Endometrium (tissue), 2 donors: ENCODE data around the gene WIPF3.
A peak's percentile ranks its signal among the peaks of the same experiment; 100 is the strongest.

ENCODE experiments used
- FAIRE-seq: peaks from 2 replicates; lab custom pipeline; 2012; peaks lifted over from hg19 to GRCh38; lab: Jason Lieb, UNC
- donor health status: control.
- donor health status: control.

Gene WIPF3

DNA sequence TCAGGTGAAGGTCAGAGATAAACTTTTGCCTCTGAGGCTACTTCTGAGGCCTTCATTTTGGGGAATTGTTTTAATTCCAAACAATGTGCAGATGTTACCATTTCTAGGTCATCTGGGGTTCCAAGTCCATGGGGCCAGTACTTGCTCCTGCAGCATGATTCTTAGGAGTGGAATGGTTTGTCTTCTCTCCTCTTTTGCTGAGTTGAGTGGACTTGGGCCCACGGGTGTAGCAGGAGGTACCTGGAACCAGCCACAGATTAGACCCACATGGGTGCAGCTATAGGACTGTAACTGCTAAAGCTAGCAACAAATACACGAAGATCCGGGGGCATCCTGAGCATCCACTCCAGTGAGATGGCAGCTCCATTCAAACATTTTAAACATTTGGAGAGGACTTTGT lies 41.6 kb downstream of the WIPF3 start:
- no peak for FAIRE-seq

DNA sequence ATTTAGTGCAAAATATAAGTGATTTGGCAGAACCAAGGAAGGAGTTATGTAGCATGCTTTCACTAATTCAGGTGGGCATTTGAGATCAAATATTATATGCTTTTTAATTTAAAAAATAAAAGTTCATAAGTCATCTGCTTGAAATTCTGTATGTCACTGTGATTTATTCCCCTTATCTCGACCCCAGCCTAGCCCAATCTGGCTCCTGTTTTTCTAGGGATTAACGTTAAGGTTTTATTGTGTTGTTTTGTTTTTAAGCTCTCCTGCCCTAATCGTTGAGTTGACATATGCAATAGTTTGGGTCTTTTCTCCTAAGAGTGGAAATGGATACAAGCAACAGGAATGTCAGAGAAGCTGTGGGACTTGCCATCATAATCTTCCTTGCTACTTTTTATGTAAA lies 42.6 kb downstream of the WIPF3 start:
- FAIRE-seq: no peak

GRCh38 chr7:29851487-29851886 lies 45.2 kb downstream of the WIPF3 start:
- FAIRE-seq: no peak

- no peak for FAIRE-seq
Measured at GRCh38 chr7:29852457-29852856, 46.1 kb downstream of the WIPF3 start.

GRCh38 chr7:29853072-29853471 lies 46.8 kb downstream of the WIPF3 start:
- FAIRE-seq: no peak

- no peak for FAIRE-seq
Measured at GRCh38 chr7:29853789-29854188, 47.5 kb downstream of the WIPF3 start.

DNA sequence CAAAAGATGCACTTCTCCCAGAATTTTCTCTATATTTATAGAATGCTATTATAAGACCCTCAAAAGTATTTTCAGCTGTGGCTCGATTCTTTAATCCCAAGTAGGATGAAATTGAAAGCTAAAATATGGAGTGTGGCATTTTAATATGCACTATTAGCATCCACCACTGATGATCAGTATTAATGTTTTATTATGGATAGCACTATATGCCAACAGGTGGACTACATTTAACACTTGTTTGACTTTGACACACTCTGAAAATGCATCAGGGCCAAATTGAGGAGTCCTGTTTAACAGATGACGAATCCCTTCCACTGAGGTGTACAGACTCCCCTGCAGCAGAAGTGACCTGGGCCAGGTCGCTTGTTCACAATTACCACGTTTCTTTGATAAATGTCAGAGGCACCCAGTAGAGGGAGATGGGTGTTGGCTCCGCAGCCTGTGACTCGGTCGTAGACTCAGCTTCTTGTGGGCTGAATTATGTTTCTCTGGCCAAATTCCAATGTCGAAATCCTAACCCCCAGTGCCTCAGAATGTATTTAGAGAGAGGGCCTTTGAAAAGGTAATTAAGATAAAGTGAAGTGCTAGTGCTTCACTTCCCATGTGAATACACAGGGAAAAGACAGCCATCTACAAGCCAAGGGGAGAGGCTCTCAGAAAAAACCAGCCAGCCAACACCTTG lies 48.1 kb downstream of the WIPF3 start:
- FAIRE-seq: no peak

DNA sequence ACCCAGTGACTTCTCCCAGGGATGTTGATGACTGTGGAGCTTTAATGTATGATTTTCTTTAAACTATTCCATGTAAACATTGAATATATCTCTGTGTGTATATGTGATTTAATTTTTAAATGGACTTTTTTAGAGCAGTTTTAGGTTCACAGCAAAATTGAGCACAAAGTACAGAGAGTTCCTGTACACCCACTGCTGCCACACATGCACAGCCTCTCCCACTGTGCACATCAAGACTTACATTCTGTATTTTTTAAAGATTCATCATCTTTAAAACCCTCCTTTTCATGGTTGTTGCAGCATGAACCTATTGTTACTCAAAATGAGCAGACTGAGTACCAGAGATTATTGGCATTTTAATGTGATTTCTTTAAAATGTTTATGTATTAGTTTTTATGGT lies 51.3 kb downstream of the WIPF3 start:
- no peak for FAIRE-seq

- no peak for FAIRE-seq
Measured at GRCh38 chr7:29858191-29858951, 52.1 kb downstream of the WIPF3 start.

- no peak for FAIRE-seq
Measured at GRCh38 chr7:29859104-29859503, 52.8 kb downstream of the WIPF3 start.

DNA sequence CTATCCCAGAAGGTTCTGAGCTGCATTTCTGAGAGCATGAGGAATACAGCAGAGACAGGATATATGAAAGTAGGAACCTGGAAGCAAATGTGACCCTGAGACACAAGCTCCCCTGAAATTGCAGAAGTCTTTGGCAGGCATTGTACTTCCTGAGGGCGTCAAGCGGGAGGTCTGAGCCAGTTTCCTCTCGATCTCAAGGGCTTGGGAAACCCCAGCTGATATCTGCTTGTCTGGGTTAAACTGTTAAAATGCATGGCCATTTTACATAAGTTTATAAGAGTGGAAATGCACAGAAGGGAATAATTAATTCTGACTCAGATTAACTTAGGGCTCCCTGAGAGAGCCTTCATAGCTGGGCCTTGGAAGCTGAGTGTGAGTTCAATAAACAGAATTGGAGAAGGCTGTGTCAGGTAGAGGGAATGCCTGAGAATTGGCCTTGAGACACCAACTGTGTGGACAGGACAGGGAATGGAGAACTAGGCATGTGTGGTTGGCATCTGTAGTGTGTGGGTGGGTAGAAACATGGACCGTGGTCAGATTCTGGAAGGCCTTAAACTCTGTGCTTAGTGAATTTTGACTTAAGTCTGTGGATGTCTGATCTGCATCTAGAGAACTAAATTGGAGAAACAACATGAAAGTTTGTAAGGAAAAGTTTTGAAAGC lies 53.3 kb downstream of the WIPF3 start:
- FAIRE-seq: no peak

- no peak for FAIRE-seq
Measured at GRCh38 chr7:29860186-29860585, 53.9 kb downstream of the WIPF3 start.

DNA sequence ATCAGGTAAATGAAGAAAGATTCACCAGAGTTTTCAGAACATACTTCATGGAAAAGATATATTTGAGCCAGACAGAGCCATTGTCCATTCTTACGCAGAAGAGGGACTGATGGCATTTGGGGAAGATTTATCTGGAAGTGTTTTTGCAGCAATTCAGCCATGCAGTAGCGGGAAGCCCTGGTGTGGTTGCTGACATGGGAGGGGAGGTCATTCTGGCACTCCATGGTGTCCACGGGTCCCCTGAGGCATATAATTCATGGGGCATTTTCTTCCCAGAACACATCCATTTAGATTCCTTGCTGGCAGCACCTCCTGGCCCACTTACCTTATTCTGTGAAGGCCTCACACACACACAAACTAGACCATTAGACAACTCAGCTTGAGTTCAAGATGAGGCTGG lies 55.6 kb downstream of the WIPF3 start:
- no peak for FAIRE-seq

- FAIRE-seq: no peak
Measured at GRCh38 chr7:29864656-29865055, 58.3 kb downstream of the WIPF3 start.

DNA sequence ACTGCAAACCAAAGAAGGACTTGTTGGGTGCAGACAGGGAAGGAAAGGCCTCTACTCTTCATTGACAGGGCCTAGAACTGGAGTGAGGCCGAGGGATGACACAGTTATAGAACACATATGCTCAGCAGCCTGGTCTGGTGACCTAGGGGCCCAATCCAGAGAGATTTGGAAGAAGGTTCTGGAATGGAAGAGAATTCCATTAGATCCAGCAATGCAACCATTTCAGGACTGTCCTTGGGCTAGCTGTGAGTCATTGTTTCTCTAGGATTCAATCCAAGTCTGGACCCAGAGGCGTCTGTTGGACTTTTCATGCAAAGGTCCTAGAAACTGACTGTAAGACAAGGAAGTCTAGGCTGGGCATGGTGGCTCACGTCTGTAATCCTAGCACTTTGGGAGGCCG lies 59.2 kb downstream of the WIPF3 start:
- no peak for FAIRE-seq

DNA sequence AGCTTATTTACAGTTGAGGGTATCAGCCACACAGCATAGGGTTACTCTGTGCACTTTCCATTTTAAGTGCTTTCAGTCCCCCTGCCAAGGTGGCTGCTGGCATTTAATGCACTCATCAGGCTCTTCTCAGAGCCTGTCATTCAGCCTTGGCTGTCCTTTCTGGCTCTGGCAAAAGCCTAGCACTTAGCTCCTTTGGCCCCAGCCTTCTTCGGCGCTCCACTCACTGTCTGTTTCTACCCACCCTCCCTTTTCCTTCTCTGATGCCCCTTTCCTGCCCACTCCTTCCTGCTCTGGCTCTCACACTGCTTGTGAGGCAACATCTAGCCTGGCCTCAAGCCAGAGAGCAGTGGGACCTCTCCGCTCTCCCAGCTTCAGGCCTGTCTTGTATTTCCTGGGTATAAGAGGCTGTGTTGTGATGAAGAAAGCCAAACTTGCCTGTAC lies 60.2 kb downstream of the WIPF3 start:
- FAIRE-seq: no peak

DNA sequence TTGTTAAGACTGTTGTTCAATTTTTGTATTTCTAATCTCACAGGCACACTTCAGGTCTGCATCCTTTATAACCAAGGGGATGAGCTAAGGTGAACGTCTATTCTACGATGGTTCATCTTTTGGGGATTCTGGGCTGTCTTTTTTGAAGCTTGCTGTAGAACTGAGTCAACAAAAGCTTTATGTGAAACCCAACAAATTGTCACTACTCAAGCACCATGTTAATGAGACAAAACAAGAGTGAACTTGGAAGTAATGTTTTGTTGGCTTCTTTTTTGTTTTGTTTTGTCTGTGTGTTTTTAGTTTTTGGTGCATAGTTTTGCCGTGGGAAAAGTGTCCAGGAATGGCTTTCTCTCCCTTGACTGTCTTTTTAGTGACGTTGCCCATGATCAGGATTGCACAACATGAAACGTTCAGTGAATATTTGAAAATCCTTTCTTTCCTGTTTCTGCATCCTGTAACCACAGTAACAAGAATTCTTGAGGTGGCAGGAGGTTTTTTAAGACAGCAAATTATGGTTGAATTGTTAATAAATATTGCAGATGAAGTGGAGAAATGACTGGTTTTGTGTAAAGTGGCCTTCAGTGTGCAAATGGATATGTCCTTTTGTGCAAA lies 65.6 kb downstream of the WIPF3 start:
- no peak for FAIRE-seq

DNA sequence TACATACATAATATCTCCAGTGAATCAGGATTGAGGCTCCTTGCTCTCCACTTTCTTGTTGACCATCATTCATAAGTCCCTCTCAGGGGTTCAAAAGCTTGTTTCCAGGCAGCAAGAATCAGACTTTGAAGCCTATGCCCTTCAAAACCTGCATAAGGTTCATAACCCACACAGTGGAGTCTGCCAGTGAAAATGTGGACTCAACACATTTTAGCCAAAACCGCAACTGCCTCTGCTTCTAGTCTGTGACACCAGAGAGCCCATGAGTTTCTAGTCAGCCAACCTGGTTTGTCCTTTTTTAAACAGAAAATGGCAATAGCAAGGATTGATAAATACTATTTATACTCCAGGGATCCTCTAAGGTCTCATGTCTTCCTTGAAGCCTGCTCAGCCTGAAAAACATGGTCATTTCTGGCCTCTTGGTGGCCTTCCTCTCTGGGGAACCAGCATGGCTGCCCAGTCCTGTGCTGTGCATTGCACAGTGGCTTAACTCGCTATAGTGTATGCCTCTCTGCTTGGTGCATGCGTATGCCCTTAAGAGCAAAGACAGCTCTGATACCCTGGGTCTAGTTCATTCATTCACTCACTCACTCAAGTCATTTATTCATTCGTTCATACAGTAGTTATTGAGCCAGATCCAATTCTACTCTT lies 67.5 kb downstream of the WIPF3 start:
- FAIRE-seq: no peak

DNA sequence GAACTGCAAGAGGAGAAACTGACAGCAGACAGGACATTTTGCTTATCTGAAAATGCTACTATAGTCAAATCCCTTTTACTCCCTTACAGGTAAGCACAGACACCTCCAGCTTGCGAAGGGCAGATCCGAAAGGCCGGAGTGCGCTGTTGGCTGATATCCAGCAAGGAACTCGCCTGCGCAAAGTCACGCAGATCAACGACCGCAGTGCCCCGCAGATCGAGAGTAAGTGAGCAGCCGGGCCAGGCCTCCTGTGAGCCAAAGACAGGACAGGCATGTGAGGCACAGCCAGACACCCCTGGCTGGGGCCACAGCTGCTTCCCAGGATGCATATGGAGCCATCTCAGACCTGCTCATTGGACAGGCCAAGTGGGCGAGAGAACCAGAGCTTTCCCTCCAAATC lies 69.4 kb downstream of the WIPF3 start:
- no peak for FAIRE-seq

GRCh38 chr7:29877196-29877595 lies 70.9 kb downstream of the WIPF3 start:
- FAIRE-seq: no peak

GRCh38 chr7:29878081-29878688 lies 71.9 kb downstream of the WIPF3 start:
- peak; percentile 48 for FAIRE-seq

- no peak for FAIRE-seq
Measured at GRCh38 chr7:29879609-29880008, 73.3 kb downstream of the WIPF3 start.
